GM19452 (cell line): Measurements from ENCODE around the gene RPLP1.

Source experiments
- ATAC-seq: cut with Tn5 transposase; IDR thresholded peaks from one replicate; pipeline ENCODE4 v1.9.1; 2021; ENCODE audit not compliant: unreplicated experiment

The RPLP1 gene

DNA sequence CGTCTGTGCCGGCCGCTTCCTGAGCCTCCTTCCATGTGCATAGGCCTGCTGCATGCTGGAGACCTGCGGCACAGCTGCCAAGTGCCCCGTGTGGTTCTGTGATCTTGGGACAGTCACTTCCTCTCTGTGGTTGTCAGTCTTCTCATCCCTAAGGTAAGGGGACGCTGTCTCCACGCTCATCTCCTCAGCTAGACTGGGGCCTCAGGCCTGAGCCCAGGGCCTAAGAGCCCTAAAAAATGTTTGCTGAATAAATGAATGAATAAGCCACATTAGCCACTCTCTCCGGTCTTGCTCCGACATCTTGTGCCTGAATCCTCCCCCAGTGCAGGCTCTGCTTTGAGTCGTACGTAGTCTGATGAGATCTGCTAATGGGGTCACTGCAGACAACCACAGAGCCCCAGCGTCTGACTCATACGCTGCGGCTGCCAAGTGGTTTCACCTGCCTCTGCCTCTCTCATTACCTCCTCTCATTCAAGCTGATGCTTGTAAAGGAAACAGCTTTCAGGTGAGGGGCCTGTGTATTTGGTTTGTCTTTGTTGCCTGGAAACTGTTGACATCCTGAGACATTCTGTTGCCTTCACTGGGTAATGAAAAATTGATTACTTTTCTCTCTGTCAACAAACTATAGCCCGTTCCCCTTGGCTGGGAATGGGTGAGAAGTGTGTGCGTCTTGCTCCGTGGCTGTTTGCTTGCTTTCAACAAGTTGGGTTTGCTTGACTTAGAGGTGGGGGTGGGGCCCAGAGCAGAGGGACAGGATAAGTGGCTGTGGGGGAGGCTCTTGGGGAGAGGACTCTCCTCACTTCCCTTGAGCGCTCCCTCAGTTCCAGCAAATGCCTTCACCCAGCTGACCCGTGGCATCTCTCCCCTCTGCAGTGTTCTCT is 15.9 kb downstream of the RPLP1 start:
- ATAC-seq, result no peak

DNA sequence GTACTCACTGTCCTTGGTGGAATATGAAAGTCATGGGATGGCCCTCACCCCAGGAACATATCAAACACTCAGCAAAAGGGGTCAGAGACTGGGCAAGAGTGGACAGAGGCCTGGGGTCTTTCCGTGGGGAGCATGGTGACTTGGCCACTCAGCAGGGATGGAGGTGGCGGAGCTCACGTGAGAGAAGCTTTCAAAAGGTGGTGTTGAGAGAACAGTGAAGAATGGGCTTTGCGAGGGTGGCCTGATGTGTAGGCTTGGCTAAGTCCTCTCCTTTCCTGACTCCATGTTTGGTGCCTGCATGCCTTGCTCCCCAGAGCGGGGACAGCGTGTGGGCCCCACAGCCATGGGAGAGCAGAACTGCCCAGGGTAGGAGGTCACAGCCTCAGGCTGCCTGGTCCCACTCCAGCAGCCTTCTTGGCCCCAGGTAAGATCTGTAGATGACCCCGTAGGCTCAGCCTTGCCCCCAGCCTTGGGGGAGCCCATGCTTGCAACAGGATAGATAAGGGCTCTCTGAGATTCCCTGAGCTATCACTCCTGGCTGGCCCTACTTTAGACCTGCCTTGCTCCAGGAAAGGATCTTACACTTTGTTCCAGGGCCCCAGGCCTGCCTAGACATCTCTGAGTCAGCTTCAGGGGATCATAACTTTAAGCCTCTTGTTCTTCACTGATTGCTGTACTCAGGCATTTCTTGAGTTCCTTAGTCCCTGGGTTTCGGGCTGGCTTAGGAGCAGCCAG is 17.0 kb downstream of the RPLP1 start:
- ATAC-seq, result no peak

DNA sequence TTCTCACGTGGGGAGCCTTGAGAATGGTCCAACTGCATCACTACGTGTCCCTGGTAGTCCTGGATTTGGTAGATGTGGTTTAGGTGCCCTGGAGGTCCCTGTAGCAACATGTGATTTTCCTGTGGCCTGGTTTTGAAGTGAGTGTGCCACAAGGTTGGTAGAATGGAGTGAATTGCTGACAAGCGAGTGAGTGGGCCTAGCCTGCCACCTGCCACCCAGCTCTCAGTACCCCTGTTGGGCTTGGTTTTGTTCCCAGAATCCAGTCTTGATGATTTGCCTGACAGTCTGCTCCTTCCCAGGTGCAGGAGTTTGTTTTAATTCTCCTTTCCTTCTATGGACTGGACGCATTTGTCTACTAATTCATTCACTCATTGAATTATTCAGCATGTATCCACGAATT is 19.4 kb downstream of the RPLP1 start:
- no peak for ATAC-seq

DNA sequence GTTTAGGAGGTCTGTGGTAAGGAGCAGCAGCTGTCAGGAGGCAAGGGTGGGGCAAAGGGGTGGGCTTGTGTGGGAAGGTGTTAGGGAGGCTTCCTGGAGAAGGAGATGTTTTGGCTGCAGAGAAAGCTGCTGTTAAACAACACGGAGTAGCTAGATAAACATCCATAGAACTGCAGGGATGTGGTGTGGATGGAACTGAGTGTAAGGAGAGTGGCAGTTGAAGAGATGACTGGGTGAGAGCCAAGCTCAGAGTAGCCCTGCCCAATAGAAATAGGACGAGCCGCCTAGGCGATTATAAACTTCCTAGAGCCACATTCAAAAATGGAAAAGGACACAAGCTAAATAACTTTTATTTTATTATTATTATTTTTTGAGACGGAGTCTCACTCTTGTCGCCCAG is 19.9 kb downstream of the RPLP1 start:
- ATAC-seq, result no peak

DNA sequence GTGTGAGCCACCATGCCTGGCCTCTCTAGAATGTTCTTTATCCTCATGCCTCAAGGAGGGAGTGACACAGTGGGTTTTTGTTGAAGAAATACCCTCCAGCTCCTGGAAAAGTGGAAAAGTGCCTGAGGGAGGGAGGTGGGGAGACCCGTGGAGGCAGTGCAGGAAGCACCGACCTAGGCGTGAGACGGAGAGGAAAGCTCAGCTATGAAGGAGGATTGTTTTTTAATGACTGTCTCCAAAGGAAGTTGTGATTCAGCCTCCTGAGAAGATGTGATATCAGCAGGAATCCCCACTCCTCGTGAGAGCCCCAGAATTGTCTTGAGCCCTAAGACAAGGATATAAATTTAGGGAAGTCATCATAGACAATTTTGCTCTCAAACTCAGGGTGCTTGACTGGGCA is 21.7 kb downstream of the RPLP1 start:
- ATAC-seq, result no peak

DNA sequence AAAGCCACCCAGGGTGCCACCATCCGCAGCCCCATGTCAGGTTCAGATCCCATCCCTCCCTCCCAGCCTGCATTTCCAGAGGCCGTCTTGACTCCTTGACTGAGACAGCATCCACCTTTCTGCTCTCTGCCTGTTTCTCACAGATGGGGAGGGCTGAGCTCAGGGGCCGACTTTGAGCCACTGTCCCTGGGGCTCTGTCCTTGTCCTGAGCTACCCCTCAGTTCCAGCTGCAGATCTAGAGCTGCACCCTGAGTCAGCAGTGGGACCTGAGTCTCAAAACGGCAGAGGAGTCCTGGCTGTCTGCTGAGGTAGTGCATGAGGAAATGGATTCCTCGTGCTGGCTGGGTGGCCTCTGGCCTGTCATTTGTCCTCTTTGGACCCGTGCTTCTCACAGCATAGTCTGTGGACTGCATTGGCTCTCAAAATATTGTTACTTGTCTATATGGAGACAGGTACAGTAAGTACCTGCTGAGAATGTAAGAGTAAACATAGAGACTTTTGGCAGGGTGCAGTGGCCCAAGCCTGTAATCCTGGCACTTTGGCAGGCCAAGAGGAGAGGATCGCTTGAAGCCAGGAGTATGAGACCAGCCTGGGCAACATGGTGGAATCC is 22.3 kb downstream of the RPLP1 start:
- ATAC-seq, result no peak

DNA sequence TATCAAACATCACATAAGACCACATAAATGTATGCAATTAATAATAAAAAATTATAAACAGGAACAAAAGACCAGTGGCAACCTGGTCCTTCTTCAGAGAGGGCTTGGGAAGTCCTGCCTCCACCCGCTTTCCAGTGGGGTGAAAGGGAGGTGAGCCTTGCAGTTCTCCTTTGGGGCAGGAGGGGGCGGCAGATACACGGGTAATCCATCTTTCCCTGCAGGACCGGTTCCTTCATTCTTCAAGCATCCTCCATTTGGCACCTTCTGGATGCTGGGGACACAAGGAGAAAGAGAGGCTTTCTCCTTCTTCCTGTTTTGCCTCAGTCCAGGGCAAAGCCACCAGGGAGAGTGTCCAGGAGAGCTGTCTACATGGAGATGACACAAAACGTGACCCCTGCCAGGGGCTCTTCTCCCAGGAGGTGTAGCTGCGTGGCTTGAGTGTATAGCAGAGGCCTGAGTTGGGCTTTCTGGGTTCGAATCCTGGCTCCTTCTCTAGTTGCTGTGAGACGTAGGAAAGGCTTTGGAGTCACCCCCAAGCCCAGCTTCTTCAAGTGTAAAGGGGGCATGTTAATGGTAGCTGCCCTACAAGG is 23.2 kb downstream of the RPLP1 start:
- no peak for ATAC-seq

DNA sequence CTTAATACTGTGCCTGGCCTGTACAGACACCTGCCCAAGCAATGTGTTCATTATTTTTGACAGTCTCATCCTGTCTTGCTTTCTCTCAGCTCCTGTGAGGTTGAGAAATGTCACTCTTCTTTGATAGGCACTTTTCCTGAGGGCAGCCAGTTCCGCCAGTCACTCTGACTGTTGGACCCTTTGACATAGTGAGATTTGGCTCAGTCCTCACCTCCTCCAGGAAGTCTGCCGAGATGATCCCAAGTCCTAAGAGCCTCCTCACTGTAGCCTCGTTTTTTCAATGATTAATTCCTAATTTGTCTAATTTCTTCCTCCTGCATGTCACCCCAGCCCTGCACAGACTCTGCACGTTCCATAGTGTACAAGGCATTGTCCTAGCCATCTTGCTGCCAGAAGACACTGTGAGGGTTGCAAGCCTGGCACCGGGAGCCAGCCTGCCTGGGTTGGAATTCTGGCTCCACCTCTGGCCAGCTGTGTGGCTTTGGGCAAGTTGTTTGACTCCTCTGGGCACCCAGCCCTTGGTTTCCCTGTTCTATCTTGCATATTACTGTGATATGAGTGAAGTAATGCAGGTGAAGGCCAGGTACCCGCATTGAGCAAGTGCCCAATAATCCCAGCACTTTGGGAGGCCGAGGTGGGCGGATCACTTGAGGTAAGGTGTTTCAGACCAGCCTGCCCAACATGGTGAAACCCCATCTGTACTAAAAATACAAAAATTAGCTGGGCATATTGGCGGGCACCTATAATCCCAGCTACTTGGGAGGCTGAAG is 24.3 kb downstream of the RPLP1 start:
- no peak for ATAC-seq

DNA sequence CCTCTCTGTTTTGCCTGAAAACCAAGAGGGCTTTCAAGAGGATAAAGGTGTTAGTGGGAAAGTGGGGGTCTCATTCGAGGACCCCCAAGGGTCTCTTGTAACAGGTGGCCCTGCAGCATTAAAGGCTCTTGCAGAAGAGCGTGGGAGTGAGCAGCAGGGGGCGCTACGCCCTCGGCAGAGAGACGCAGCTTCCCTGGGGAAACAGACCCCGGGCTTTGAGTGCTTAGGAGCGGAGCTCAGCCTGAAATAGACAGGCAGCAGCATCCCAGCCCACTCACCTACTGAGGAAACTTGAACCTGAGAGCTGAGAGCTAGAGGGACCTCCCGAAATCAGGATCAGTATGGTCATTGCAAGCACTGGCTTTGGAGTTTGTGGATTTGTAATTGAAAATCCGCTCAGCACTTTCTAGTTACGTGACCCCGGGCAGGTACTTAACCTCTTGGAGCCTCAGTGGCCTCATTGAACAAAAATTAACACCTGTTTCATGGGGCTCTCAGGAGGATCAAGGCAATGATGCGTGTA is 25.7 kb downstream of the RPLP1 start:
- ATAC-seq, result no peak

DNA sequence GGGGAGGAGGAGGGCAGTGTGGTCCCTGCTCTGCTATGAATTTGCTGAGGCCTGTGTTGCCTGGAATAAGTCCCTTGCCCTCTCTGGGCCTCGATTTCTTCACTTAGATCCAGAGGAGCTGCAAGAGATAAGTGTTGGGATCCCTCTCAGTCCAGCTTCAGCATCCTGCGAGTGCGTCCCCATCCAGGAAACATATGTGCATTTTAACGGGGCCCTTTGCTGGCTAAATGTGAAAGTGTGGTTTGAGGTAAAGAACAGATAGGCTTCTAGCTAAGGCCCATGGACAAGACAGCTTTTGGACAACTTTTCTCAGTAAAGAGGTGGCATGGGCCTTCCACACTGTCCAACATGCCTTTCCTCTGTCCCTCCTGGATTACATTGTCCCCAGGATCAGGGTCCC is 26.5 kb downstream of the RPLP1 start:
- ATAC-seq, result no peak

DNA sequence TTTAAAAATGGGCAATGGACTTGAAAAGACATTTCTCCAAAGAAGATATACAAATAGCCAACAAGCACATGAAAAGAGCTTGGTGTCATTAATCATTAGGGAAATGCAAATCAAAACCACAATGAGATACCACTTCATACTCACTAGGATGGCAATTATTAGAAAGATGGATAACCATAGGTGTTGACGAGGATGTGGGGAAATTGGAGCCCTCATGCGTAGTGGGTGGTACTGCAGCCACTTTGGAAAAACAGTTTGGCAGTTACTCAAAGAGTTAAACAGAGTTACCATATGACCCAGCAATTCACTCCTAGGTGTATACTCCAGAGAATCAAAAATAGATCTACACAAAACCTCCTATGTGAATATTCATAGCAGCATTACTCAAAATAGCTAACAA is 27.4 kb downstream of the RPLP1 start:
- ATAC-seq, result no peak

DNA sequence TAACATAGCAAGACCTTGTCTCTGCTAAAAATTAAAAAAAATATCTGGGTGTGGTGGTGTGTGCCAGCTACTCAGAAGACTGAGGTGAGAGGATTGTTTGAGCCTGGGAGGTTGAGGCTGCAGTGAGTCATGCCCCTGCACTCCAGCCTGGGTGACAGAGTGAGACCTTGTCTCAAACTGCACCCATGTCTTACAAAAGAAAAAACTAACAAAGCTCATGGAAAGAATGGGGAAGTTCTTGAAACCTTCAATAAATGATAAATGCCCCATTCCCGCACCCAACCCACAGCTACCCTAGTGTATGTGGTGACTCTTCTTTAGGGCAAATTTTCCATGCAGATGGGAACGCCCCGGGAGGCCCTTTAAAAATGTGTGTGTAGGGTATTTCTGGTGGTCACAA is 28.3 kb downstream of the RPLP1 start:
- no peak for ATAC-seq

DNA sequence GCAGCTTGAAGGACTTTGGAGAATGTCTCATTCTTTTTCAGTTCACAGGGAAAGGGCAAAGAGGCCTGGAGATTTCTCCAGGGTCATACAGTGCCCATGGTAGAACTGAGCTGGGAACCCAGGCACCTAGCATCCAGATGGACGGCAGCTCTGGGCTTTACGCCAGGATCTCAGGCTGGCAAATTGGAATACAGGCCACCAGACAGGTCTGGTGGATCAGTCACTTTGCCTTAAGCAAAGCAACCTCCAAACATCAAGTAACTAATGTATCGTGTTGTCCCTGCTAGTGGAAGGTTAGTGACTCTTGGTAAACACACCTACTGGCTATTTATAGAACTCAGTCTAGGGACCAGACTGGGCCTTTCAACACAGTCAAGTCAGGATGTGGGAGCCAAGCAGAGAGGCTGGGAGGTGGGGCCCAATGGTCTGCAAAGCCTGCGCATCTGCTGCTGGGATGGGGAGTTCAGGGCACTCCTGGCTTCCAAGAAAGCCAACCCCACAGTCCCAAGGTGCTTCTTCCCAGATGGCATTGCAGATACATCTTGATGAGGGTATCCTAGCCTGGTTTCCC is 30.2 kb downstream of the RPLP1 start:
- no peak for ATAC-seq

DNA sequence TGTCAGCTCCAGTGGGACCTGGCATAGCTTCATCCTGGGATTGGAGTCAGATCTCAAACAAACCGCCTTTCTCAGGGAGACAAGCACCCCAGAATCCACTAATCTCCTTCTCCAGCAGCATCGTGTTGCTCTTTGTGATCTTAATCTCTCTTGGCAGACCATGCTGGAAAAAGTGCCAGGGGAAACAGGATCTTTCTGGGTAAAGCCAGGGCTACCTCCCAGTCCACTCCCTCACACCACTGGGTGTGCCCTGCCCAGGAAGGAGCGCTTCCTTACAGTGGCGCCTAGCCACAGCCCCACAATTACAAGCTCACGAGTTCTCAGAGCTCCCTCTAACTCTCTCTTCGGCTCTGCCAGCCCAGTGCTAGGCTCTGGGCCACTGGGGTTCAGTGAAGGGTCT is 32.2 kb downstream of the RPLP1 start:
- ATAC-seq, result no peak

DNA sequence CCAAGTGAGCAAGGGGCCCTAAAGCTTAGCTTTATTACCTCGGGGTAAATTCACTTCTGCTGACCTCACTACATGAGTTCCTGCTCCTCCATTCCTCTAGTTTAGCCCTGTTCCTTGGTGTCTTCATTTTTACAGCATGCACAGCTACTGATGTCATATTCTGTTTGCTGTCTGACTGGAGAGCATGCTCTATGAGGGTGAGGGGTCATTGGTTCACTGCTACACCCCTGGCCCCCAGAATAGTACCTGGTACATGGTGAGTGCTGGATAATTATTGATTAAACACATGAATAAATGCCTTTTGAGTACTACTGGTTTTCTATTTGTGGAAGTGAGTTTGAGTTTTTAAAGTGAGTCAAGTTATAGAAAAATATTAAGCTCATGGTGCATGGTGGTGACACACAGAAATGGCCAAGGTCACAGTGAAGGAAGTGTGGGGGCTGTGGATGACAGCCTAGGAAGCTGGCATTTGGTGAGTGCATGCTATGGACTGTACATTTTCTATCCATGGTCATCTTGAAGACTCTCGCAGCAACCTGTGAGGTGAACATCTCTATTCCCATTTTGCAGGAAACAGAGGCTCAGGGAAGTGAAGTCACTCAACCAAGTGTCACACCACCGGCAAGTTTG is 34.0 kb downstream of the RPLP1 start:
- no peak for ATAC-seq

DNA sequence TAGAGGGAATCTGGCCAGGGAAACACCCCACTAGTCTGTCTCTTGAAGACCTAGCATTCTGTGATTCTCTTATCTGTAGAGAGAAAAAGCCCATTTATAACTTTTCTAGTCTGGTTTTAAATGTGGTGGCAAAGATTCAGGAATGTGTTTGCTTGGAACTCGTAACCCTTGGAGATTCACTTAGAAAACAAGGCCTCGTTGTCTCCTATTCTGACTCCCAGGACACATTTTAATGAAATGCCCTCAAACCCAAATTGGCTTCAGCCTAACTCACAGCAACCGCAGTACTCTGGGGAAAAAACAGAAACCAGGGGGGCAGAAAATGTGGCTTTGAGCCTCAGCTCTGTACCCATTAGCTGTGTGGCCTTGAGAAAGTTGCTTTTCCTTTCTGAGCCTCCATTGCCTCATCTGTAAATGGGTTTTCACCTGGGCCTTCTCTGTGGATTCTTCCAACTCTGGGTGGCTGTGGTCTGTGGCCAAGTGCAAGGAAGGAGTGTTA is 36.5 kb downstream of the RPLP1 start:
- no peak for ATAC-seq

DNA sequence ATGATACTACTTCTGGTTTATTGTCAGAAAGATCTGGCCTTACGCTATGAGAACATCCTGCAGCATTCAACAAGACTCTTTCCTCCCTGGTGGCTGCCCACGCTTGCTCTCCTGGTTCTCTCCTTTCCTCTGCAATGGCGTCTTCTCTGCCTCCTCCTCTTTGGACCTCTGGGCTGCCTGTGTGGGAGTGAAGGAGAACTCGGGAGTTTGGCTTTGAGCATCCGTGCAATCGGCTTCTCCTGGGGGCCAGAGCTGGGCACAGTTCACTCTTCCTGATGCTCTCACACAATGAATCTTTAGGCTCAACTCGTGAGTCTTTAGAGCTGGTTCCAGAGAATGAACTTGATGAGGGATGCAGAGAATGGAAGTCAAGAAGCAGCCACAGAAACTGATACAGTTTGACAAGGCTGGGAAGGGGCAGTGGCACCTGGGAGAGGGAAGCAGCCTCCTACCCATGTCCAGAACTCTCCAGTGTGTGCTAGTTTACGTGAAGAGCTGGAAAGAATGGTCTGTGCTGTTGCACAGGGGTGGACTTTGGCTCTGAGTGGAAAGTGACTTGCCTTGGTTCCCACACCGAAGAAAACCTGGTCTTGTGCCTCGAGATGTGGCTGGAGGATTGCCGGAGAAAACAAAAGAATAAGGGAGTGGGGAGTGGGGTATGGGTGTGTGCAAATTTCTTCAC is 37.9 kb downstream of the RPLP1 start:
- ATAC-seq, result no peak

DNA sequence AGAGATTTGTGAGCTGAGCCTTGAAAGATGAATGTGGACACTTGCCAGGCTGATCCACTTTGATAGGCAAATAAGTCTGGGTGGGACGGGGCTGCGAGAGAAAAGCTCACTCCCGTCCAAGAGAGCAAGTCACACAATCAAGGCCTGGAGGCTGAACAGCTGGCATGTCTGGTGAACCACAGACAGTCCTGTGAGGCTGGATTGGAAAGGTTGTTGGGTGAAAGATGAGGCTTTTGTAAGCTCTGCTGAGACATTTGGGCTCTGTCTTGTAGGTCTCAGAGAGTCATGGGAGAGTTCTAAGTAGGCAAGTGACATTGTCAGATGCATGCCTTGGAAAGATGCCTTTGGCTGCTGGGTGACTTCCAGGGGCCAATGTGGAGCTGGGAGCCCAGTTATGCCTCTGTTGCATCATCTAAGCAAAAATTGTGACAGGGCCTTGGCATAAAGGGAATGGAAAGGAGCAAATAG is 38.5 kb downstream of the RPLP1 start:
- ATAC-seq, result no peak

DNA sequence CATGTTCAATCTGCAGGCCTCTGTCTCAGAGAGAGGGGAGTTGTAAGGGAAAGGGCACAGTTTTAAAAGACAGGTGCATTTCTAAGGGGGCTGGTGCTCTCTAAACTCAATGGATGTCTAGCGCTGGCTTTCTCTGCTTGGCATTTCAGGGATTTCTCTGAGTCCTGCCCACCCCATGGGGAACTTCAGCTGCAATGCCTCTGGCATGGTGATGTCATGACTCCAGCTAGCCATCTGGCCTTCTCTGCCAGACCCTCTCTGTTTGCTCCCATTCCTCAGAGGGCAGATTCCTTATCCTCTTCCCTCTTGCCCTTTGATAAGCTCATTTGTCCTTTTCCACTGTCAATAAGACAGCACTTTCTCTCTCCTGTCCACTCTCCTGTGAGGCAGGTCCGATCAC is 40.8 kb downstream of the RPLP1 start:
- ATAC-seq, result no peak
